Cerebellar cortex (tissue), 1 donor: ENCODE data around the gene MRAS.
"Not testable (repeated sequence)": the region's sequence is repeated elsewhere in the genome, so short reads cannot be mapped to it uniquely, and the experiment has no call there.

Experiments
- DNase-seq: peaks from one replicate; pipeline ENCODE4 v3.0.0-alpha.2; 2015; ENCODE audit warnings: low spot score

Gene MRAS

DNA sequence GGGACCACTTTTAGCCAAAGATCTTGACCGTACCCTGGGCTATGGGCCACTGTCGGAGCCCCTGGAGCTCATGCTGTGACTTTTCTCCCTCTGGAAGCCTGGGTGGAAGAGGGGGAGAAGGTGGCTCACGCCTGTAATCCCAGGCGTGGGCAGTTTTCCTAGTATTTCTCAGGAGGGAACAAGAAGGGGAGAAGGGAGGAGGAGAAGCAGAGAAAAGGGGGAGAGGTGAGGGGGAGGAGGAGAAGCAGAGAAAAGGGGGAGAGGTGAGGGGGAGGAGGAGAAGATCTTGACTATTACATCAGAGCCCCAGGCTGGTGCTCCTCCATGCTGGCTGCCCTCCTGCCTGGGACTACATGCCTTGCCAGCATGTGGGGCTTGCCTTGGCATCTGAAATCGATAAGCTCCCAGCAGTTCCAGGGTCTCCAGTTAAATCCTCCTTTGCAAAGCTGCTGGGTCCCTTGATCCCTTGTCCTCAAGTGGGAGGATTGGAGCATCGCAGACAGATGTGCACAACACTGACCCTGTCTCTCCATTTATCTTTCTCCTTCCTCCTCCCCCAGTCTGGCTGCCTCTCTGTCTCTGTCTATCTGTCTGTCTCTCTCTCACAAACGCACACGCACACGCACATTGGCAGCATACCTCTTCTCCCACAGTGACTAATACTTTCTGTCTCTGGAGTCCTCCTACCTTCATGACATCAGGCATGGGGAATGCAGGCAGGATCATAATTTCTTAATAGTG lies 41.6 kb downstream of the MRAS start:
- DNase-seq = no peak

DNA sequence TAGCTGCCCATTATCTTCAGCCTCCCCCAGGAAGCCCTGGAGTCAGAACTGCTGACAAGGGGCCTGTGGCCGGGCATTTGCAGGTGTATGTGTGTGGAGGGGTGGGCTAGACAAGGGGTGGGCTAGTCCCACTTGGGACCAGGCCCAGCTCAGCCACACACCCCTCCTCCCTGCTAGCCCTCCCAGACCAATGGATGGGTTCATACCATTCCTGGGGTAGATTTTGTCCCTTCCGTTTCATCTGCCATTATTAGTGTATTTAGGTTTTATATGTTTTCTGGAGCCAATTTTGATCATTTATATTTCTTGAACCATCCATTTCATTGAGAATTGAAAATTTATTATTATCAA lies 42.2 kb downstream of the MRAS start:
- DNase-seq = no peak

DNA sequence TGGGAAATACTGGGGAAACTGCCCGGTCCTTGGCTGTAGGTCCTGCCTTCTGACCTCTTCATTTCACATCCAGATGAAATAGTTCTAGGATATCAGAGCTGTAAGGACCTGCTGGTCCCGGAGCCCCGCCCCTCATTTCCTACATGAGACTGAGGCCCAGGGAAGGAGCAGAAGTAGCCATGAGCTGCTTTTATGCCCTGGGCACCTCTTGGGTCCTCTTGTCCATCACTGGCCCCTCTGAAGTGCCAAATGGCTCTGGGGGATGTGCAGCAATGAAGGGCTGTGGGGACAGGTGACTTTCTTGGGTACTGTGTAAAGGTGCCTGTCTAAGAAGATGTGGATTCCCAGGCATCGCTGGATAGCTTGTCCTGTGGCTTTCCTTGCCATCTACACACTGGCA lies 45.8 kb downstream of the MRAS start:
- no peak for DNase-seq

DNA sequence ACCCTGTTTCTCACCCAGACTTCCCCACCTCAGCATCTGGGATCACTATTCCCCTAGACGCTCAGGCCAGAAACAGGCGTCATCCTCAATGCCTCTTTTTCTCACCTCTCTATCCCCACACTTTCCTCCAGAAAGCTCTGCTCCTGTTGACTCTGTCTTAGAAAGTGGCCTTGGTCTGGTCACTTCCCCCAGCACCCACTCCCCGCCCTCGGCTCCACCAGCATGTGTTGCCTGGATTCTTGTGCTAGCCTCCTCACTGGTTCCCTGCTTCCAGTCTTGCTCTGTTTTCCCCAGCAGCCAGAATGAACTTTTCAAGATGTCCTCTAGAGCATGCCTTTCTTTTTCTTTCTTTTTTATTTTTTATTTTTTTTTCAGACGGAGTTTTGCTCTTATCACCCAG lies 46.3 kb downstream of the MRAS start:
- no peak for DNase-seq

DNA sequence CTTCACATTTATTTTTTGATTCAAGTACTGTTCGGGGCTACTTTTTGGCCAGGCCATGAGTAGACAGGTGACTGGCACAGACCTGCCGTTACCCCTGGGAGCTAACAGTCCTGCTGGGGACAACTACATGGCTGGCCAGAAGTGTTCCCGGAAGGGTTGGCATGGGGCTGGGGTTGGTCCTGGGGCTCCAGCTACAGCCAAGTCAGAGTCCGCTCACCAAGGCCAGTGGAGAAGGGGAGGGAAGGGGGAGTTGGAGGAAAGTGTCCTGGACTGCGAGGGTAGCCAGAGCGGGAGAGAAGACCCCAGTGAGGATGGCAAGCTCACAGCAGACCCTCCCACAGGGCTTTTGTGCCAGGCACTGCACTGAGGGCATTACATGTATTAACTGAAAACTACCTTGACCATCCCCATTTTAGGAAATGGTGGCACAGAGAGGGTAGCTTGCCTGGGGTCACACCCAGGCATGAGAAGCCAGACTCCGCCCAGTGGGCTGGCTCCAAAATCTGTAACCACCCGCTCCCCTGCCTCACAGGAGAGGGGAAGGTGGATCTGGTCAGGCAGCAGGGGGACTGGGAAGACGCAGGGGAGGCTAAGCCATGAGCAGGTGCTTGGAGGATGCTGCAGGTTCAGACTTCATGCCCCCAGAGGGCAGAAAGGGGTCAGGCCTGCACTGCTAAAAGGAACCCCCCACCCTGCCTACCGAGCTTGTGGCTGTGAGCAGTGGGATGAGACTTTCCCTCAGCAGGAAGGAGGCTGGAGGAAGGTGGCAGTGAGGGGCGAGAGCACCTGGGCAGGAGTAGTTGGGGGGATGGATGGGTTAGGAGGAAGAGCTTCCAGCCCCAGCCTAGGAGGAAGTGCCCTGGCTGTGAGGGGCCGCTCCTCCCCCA lies 47.7 kb downstream of the MRAS start:
- no peak for DNase-seq

DNA sequence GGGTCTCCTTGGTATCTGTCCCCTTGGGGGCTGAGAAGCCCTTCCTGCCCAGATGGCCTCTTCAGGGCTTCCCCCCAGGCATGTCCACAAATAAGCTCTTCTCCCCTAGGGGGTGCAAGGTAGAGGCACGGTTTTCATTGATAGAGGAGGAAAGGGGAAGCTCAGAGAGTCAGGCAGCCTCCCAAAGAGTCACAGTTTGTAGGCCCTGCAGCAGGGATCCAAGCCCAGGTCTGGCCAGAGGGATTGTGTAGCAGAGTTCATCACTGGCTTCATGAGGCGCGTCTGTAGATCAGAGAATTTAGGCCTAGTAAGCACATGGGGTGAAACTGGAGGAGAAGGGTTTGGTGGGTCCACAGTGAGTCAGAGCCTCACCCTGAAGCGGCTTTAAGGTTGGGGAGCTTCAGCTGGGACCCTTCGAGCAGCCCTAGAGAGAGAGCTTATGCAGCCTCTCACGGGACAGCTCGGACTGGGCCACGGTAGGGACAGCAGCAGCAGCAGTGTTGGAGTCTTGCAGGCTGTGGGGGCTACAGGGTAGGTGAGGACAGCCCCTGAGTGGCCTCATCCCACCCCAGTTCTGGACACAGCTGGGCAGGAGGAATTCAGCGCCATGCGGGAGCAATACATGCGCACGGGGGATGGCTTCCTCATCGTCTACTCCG lies 48.5 kb downstream of the MRAS start:
- DNase-seq = no peak

DNA sequence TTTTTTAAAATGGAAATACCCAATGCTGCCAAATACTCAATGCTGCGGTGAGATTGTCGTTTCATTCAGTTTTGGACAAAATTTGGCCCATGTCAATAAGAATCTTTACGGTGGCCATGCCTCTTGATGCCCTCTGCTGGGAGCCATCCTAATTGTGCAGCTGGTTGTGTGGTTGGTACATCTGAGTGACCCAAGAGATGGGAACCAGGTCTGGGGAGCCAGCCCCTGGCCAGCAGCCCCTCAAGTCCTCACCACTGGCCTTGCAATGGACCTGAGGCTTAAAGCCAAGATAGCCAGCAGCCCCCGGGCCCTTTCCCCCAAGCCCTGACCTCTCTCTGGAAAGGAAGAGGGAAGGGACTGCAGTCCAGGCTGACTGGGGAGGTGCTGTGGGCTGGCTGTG lies 49.6 kb downstream of the MRAS start:
- DNase-seq = peak; percentile 18

DNA sequence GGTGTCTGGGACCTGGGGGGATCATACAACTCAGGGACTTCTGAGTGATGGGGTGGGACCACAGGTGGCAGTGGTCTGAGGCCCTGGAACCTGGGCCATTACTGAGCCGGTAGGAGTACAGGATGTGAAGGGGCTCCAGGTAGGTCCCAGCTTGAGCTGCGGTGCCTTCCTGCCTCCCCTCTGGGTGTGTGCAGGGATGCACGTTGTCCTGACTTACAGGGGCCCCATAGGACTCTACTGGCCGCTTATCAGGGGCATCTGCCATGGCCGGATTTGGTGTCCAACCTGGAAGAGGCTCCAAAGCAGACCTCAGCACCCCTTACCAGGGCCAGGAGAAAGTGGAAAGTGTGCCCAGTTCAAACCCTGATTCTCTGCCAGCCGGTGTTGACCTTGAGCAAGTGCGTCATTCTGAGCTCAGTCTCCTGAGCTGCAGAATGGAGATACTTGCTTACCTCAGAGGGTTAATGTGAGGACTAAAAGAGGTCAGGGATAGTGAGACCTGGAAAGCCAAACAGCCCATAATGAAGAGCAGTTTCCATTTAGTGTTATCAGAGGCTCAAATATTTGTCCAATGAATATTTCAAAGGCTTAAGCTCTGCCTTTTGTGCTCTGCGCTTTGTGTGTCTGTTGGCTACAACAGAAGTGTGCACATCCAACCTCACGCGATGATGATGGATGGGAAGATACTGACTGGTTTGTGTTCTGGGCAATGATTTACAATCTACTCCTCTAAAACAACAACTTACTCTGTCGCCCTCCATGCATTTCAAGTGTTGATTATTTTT lies 50.6 kb downstream of the MRAS start:
- no peak for DNase-seq

DNA sequence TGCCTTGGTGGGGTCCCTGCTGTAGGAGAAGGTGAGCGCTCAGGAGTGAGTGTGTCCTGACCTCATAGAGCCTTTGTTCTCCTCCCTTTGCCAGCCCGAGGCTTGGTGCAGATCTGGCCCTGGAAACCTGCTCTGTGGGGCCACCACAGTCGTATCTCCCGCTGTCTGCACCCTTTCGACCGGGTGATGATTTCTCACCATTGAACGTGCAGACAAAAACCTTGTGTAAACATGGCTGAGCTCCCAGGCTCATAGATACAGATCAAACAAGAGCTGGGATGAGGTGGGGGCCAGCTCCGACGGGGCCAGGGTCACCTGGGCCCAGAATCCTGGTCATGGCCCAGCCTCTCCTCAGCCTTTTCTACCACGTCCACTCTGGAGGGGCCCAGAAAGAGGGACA lies 51.4 kb downstream of the MRAS start:
- DNase-seq = no peak

DNA sequence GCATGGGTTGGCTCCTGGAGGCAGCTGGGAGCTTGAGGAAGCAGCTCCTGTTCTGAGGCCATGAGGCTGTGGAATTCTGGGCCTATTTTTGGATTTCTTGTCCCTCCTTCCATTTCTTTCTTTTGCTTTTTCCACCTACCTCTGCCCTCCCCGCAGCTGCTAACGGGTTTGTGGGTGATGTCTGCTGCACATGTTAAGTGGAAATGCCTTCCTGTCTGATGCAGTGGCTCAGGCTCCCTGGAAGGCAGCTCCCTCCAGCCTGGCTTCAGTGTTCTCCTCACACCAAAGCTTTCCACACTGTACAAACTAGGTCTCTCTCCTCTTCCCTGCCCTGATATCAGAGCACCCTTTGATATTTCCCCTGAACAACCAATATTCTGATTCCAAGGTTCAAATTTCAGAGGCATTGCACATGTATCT lies 52.3 kb downstream of the MRAS start:
- DNase-seq = no peak

DNA sequence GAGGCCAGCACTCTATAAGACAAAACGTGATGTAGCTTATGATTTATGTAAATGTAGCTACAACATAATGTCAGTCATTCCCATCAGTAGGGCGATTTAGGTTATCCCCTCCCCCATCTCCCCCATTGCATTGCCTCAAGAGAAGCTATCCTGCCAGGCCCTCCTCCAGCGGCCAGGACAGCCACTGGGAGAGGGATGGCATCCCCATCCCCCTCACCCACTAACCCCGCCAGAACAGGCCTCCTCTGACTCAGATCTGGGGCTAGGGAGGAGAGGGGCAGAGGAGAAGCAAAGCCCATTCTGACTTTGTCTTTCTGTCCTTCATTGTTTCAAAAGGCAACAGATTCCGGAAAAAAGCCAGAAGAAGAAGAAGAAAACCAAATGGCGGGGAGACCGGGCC lies 53.5 kb downstream of the MRAS start:
- DNase-seq = no peak

DNA sequence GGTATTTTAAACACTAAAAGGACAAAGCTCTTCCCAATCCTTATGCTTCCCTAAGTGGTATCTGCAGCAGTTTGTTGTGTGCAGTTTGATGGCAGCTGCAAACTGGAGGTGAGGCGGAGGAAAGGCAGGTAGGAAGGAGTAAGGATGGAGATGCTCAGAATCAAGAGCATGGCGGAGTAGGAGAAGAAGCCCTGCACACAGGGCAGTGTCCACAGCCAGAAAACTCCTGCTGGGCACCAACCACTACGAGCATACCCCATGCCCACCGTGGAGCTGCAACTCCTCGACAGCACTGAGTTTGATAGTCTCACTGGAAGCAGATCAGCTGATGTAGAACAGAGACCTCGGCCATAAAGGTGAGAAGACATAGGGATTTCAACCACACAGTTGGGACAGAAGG lies 55.7 kb downstream of the MRAS start:
- no peak for DNase-seq

DNA sequence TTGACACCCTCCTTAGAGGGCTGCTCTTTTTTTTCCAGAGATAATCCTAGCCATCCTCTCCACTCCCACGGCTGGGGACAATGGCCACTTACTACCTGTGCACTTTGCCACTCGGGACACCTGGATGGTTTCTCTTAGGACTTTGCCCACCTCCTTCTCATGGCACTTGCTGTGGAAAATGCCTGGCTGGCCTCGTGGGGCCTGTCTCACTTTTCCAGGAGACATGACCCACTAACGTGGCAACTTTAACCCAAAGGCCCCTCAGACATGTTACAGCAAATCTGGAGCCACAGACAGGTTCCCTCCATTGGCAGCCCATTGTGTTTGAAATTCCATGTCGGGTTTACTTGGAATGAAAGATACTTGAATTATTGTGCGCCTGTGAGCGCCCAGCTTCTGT lies 56.6 kb downstream of the MRAS start:
- DNase-seq = no peak

DNA sequence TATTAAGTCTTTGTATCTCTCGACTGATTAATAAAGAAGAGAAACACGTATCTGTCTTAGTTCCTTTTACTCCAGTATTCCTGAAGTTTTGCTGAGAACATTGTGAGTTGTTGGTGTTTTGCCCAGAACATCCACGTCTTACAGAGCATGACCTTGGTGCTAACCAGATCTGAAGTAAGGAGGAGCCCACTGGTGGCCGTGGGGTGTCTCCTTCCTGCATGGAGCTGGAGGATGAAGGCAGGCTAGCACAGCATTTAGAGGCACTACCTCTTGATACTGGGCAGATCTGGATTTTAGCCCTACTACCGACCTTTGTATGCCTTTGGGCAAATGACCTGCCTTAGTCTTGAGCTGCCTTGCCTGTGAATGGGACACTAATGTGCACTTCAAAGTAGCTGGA lies 57.1 kb downstream of the MRAS start:
- DNase-seq = no peak

DNA sequence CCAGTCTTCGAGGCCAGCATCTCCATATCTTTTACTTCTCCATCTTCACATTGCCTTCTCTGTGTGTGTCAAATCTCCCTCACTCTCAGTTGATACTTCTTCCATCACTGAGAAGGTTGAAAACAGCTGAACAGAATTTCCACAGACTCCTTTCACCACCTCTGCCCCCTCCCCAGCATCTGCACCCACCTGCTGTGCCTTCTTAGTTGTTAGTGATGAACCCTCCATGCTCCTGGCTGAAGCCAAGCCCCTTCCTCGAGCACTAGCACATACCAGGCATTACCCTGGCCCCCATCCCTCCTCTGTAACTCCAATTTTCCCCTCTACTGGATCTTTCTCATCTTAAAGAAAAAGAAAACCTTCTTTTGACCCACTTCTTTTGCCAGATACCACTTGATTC lies 58.2 kb downstream of the MRAS start:
- no peak for DNase-seq

DNA sequence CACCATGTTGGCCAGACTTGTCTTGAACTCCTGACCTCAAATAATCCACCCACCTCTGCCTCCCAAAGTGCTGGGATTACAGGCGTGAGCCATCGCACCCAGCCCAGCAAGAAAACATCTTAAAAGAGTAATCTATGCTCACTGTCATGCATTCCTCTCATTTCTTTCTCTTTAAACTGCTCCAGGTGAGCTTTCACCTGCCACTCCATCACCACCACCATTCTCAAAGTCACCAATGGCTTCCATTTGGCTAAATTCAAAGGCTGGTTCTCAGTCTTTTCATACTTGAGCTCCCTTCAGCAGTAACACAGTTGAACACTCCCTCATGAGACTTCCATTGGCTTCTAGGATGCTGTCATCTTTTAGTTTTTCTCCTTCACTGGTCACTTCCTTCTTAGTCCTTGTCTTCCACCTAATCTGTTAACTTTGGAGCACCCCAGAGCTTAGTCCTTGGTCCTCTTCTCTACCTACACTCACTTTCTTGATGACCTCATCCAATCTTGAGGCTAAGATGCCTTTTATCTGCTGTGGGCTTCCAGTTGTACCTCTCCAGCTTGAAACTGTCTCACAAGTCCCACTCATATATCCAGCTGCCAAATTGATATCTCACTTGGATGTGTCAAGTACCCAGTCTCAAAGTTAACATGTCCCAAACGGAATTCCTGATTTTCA lies 59.0 kb downstream of the MRAS start:
- DNase-seq = no peak

DNA sequence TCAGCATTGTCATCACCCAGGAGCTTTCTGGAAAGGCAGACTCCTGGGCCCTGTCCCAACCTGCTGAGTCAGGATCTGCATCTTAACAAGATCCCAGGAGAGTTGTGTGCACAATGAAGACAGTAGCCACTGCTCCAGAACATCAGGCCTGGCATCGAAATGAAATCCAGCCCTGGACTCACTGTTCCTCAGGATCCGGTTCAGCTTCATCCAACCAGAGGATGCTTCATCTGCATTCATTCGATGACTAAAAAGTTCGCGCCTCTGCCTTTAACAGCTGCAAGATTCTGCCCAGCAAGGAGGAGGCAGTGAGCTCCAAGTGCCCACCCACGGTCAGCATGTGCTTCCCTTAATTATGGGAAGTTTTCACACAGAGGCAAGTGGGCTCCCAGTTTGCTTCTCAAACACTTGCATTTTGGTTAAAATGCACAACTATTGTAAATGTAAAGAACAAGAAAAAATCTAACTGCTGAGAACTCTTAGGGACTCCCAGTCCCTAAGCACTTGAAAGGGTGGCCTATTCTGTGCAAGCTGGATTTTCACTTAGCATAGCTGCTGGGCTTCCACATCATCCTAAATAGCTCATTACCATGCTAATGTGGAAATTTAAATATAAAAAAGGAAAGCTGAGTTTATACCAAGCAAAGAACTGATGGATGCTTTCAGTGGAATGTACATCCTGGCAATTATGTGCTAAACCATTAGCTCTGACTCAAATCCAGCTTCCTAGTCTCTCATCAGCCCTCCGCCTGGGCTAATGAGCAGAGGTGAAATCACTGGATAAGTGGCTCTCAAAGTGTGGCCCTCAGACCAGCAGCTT lies 60.6 kb downstream of the MRAS start:
- DNase-seq = no peak

DNA sequence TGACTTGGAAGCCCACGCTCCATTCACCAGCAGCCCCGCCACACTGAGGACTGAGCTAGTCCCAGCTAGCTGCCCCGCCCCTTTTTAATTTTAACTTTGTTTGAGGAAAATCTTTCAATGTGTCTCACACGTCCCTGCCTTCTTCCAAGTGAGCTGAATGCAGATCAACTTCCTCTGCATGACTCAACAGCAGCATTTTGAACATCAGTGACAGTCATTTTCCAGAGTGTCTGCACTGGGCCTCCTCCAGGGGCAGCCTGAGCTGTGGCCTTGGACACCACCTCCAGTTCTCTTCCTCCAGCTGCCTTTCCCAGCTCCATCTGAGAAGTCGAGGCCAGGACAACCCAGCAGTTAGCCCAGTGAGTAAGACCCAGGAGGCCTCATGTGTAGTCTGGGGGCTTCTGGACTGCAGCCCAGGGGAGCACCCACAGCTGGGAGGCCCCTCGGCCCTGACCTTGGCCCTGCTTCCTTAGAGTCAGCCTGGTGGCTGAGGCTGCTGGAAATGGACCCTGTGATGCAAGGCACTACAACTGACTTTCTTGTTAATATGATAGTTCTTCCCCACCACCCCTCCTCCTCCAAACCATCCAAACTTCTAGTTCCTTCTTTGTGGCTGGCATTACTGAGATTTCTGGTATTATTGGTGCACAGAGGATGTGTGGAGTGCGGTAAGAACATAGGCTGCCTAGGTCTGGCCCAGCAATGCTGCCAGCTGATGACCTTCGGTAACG lies 64.6 kb downstream of the MRAS start:
- no peak for DNase-seq

DNA sequence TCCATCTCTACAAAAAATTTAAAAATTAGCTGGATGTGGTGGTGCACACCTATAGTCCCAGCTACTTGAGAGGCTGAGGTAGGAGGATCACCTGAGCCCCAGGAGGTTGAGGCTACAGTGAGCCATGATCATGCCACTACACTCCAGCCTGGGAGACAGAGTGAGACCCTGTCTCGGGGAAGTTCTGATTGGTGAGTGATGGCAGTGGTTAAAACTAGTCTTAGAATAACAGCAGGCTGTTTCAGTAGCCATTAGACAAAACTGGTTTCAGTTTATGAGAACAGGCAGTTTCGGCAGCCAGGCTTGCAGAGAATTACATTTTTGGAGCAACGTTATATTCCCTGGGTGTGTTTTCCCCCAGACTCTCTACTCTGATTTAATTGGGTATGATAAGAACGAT lies 67.9 kb downstream of the MRAS start:
- not testable (repeated sequence) for DNase-seq

DNA sequence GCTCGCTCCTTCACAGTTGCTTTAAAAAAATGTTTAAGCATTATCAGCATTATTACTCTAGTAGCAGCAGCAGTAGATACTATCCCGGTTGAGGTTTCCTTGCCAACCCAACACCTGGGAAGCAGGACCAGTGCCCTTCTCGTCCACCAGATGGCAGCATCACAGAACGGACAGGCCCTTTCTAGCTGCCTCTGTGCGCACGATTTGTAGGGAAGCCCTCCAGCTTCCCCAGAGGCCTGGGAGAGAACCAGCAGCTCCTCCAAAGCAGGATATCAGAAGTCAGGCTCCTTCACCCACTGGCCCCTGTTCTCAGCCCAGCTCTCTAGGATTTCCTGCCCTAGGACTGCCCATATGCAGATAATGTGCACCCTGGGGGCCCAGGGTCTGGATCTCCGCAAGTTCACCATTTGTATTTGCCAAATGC lies 69.2 kb downstream of the MRAS start:
- DNase-seq = peak; percentile 91
